Ureter (tissue), 1 donor: ENCODE results near the gene FIP1L1. TPM values are rescaled to one million over a fixed set of nuclear protein-coding genes. Genes with fewer than 3 reads are reported as not detected.

Experiments
- DNase-seq: peaks from one replicate; pipeline ENCODE4 v3.0.0-alpha.2; 2020; ENCODE audit warnings: low spot score
- total RNA-seq: library from RNA; stranded (reverse); gene quantifications from one replicate; pipeline ENCODE4 v1.2.4, GENCODE V29; 2023
- donor health status: DM: yes; HTN: yes; CAD: no.

Gene FIP1L1
- total RNA-seq, 1 donor from 2014 or later: 67.8 TPM

GRCh38 chr4:53501561-53501960 lies 124.1 kb downstream of the FIP1L1 start:
- no peak for DNase-seq

DNA sequence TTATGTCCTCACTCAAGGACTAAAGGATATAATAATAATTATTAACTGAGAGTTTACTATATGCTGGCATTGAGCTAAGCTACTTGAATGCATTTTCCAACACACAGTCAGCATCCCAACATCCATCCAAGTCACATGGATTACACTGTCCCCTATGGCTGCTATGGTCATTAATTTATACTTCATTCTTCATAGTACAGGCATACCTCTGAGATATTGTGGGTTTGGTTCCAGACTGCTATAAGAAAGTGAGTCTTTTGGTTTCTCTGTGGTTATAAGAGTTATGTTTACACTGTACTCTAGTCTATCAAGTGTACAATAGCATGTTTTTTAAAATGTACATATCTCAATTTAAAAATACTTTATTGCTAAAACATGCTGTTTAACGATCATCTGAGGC lies 124.7 kb downstream of the FIP1L1 start:
- DNase-seq: no peak

- DNase-seq: no peak
Measured at GRCh38 chr4:53505947-53506346, 128.5 kb downstream of the FIP1L1 start.

DNA sequence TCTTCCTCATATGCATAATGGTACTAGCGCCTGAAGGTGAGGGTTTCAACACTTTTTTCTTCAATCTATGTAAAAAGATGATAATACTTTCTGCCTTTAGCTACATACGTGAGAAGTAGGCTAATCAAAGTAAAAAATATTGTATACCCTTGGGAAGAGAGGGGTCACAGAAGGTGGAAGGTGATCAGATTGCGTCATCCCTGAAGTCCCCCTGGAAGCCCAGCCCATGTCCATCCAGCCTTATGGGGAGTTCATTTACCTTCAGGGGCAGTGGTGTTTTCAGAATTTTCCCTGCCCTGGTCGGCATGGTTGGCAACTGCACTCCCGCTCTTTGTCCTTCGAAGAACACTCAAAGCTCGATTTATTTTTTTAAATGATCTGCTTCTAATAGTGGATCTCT lies 129.6 kb downstream of the FIP1L1 start:
- no peak for DNase-seq

DNA sequence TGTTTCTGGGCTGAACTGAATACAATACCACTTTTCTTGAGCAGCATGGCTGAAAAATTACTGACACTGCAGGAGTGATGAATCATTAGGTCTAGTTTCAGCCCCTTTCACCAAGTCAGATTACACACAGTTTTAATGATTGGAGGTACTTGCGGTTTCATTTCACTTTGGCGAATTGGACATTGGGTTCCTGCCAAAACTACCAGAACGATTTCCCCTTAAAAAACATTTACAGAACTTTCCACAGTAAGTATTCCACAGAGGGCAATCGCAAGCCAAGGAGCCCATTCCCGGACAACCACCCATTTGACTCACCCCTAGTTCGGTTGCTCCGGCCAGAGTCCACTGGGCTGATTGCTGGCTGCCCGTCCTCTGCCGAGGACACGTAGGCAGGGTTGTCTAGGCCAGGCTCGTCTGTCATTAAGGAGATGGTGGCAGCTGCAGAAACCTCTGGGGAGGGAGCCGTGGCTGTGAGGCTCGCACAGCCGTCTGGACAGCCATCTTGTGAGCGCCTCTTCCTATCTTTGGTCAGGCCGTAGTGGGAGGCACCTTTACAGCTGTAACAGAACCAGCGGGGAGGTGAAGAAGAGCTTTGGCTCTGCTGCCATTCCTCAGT lies 130.3 kb downstream of the FIP1L1 start:
- no peak for DNase-seq

GRCh38 chr4:53508446-53508845 lies 131.0 kb downstream of the FIP1L1 start:
- no peak for DNase-seq

DNA sequence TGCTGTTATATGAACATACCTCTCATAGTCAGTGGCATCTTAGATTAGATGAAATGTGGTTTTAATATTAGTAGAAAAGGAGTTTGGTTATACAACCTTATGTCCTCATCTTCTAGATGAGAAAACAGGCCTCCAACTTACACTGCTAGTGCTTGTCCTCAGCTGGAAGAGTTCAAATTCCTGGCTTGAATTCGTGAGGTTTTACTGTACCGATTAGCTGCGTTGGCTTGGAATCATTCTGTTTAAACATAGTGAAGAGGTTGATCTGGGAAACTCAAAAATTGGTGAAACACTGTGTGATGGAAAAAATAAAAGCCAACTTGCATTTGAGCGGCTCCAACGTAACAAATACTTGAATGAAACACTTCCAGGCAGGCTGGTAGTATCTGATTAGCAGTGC lies 132.9 kb downstream of the FIP1L1 start:
- DNase-seq: no peak

Other genes with a start within 250 kb of the FIP1L1 start
- gene SCFD2, start 11.6 kb upstream of the FIP1L1 start, total RNA-seq: 46.6 TPM
- gene LNX1, start 213.8 kb downstream of the FIP1L1 start, total RNA-seq: 26.7 TPM